ENCODE measurements around the gene COQ2. TPM values are rescaled to one million over a fixed set of nuclear protein-coding genes. Genes with fewer than 3 reads are reported as not detected.

Gene COQ2
- total and polyA plus RNA-seq, 10 donors: 5.4 to 26.9 (median 22.8) TPM

DNA sequence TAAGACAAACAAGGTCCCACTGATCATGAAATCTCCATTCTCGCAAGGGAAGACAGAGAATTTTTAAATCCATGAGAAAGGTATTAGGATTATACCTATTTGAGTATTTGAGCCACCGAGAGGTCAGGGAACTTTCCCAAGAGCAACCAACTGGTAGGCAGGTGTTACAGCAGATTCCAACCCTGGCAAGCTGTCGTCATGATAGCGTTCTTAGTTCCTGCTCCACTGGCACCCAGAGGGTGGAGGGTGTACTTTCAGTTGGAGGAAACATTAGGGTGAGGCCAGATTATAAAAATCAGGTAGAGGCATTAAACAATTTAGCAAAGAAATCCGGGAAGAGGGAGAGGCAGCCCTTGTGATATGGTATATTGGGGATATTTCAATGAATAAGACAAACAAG, 23.3 kb downstream of the COQ2 start:
- TF ChIP-seq, protein P1, sequence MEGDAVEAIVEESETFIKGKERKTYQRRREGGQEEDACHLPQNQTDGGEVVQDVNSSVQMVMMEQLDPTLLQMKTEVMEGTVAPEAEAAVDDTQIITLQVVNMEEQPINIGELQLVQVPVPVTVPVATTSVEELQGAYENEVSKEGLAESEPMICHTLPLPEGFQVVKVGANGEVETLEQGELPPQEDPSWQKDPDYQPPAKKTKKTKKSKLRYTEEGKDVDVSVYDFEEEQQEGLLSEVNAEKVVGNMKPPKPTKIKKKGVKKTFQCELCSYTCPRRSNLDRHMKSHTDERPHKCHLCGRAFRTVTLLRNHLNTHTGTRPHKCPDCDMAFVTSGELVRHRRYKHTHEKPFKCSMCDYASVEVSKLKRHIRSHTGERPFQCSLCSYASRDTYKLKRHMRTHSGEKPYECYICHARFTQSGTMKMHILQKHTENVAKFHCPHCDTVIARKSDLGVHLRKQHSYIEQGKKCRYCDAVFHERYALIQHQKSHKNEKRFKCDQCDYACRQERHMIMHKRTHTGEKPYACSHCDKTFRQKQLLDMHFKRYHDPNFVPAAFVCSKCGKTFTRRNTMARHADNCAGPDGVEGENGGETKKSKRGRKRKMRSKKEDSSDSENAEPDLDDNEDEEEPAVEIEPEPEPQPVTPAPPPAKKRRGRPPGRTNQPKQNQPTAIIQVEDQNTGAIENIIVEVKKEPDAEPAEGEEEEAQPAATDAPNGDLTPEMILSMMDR (IDR thresholded peaks at IDR 0.05 in 8 of 11, conservative IDR thresholded peaks at IDR 0.05 in 3 of 11): no peak
- TF ChIP-seq POLR2AphosphoS5 (IDR thresholded peaks at IDR 0.05): no peak
- TF ChIP-seq POLR2A (IDR thresholded peaks at IDR 0.05): no peak
- 73 to 93% (median 78%) methylated on average over 5 of the region's 5 CpGs for WGBS, 5 donors
- Histone ChIP-seq H3K27ac (no peak overlapping the region), H3K36me3 (peaks cover 0 to 55% (median 14%) of the 10 kb centered on the region in 6 donors), H3K4me1 (peaks cover 4 to 60% (median 24%) of the 10 kb centered on the region in 6 donors), H3K9me3 (no peaks in the 10 kb centered on the region), H3K4me3 (no peak overlapping the region), H3K27me3 (replicated peaks in 1 of 7) (no peaks in the 10 kb centered on the region)
- intact Hi-C loops (cut with DNase I; ENCODE audit: low total_unique reads): no loop called here
- DNase-seq: no peak

DNA sequence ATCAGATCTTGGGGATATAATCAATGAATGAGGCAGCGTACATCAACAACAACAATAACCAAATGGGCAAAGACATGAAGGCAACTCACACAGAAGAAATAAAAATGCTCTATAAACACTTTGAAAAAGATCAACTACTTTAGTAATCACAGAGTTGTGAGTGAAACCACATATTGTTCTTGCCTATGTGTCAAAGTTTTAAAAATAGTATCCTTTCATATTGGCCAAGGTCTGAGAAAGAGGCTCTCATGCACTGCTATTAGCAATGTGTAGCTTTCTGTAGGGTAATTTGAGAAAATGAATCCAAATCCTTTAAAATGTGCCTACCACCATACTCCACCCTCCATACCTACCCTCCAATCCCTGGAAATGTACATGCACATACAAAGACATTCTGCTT, 25.0 kb downstream of the COQ2 start:
- intact Hi-C loops (cut with DNase I; ENCODE audit: low total_unique reads): loop anchor here (5.0 kb wide), 1 partner anchor 187 kb away; no protein-coding TSS in a partner anchor
- H3K4me3 ChIP-seq: no peak overlapping the region
- peak overlapping the region in 3 of 8 donors; percentile 10 to 60 (median 40) for H3K27ac ChIP-seq
- H3K9me3 ChIP-seq: no peaks in the 10 kb centered on the region
- H3K36me3 ChIP-seq: peaks cover 0 to 40% (median 14%) of the 10 kb centered on the region in 6 donors
- no peaks in the 10 kb centered on the region for H3K27me3 ChIP-seq (replicated peaks in 1 of 7)
- no peak for DNase-seq
- WGBS, 5 donors: 93 to 100% (median 97%) methylated on average over 1 of the region's 1 CpG
- peaks cover 15 to 71% (median 37%) of the 10 kb centered on the region in 6 donors for H3K4me1 ChIP-seq
- TF ChIP-seq, protein P1 (IDR thresholded peaks at IDR 0.05 in 8 of 11, conservative IDR thresholded peaks at IDR 0.05 in 3 of 11): no peak
- TF ChIP-seq POLR2AphosphoS5 (IDR thresholded peaks at IDR 0.05) (no peak), POLR2A (IDR thresholded peaks at IDR 0.05) (no peak)

DNA sequence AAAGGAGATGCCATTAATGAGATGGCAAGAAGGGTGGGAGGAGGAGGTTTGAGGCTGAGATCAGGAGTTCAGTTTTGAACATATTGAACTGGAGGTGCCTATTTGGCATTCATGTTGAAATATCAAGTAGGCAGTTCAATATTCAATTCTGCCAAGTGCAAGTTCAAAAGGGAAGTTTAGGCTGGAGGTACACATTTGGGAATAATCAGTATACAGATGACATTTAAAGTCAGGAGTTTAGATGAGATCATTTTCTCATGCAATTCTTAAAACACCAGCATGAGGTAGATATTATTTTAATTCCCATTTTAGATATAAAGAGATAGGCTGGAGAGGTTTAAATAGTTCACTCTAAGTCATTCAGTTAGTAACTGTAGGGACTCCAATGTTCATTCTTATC, 26.1 kb downstream of the COQ2 start:
- peaks cover 0 to 29% (median 12%) of the 10 kb centered on the region in 6 donors for H3K36me3 ChIP-seq
- intact Hi-C loops (cut with DNase I; ENCODE audit: low total_unique reads): loop anchor here (5.0 kb wide), 1 partner anchor 186 kb away; no protein-coding TSS in a partner anchor
- TF ChIP-seq, protein P1 (IDR thresholded peaks at IDR 0.05 in 8 of 11, conservative IDR thresholded peaks at IDR 0.05 in 3 of 11): no peak
- TF ChIP-seq POLR2AphosphoS5 (IDR thresholded peaks at IDR 0.05) (no peak), POLR2A (IDR thresholded peaks at IDR 0.05) (no peak)
- peaks cover 15 to 79% (median 38%) of the 10 kb centered on the region in 6 donors for H3K4me1 ChIP-seq
- H3K27ac ChIP-seq: peak overlapping the region in 2 of 8 donors; percentile 79 to 84
- DNase-seq: no peak
- H3K9me3 ChIP-seq: no peaks in the 10 kb centered on the region
- no peaks in the 10 kb centered on the region for H3K27me3 ChIP-seq (replicated peaks in 1 of 7)
- H3K4me3 ChIP-seq: no peak overlapping the region

DNA sequence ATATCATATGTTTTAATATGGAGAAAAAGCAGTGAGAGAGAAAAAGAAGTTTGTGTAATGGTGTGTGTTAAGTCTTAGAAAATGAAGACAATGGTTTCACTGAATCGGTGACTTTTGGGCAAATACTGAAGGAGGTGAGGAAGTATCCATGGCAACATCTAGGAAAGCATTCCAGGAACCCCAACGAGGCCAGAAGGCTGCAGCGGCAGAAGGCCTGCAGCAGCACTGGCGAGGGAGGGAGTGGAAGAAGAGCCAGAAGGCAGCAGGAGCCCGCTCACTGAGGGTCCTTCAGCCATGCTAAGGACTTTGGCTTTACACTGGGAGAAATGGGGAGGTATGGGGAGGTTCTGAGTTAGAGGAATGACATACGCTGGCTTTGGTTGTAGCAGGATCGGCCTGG, 26.8 kb downstream of the COQ2 start:
- peaks cover 0 to 23% (median 12%) of the 10 kb centered on the region in 6 donors for H3K36me3 ChIP-seq
- no peak overlapping the region for H3K4me3 ChIP-seq
- intact Hi-C loops (cut with DNase I; ENCODE audit: low total_unique reads): loop anchor here (5.0 kb wide), 1 partner anchor 186 kb away; no protein-coding TSS in a partner anchor
- no peaks in the 10 kb centered on the region for H3K9me3 ChIP-seq
- H3K4me1 ChIP-seq: peaks cover 18 to 85% (median 44%) of the 10 kb centered on the region in 6 donors
- DNase-seq: no peak
- TF ChIP-seq POLR2A (IDR thresholded peaks at IDR 0.05): no peak
- TF ChIP-seq, protein P1 (IDR thresholded peaks at IDR 0.05 in 8 of 11, conservative IDR thresholded peaks at IDR 0.05 in 3 of 11): no peak
- TF ChIP-seq POLR2AphosphoS5 (IDR thresholded peaks at IDR 0.05): no peak
- WGBS, 5 donors: 87 to 94% (median 92%) methylated on average over 7 of the region's 7 CpGs
- no peaks in the 10 kb centered on the region for H3K27me3 ChIP-seq (replicated peaks in 1 of 7)
- H3K27ac ChIP-seq: peak overlapping the region in 3 of 8 donors; percentile 69 to 84 (median 79)
